ENCODE data around the gene RAB43.

The RAB43 gene

GRCh38 chr3:129038121-129038855 lies 83.3 kb downstream of the RAB43 start:
- DNase-seq (ENCODE audit: low read depth): no peak

Data from activated T-helper 9 cell treated with anti-CD3 and anti-CD28 coated beads, Interleukin-2, amount 50 U/mL, for 16 hours (primary cell).